Astrocyte (in vitro differentiated cells and primary cell): Measurements from ENCODE around the gene SLC5A1.

Source experiments
- CTCF ChIP-seq: IDR thresholded peaks from 2 replicates; pipeline ENCODE4 v1.5.1; 2011; ENCODE audit warnings: low read depth, mild to moderate bottlenecking, inconsistent platforms, low read length, moderate library complexity; ENCODE audit not compliant: insufficient read depth
- EZH2 ChIP-seq: IDR thresholded peaks from 2 replicates; pipeline ENCODE4 v1.6.1; 2012; ENCODE audit warnings: mild to moderate bottlenecking, low read length, inconsistent platforms; ENCODE audit not compliant: insufficient read depth

GRCh38 chr22:31998784-31999385 lies 44.2 kb upstream of the SLC5A1 start:
- no peak for TF ChIP-seq CTCF
- no peak for TF ChIP-seq EZH2
